HT-29 (cell line): Measurements from ENCODE around the gene ASCC1. TPM values are rescaled to one million over a fixed set of nuclear protein-coding genes. Genes with fewer than 3 reads are reported as not detected.
"Not testable (repeated sequence)": the region's sequence is repeated elsewhere in the genome, so short reads cannot be mapped to it uniquely, and the experiment has no call there.

Source experiments
- DNase-seq: peaks from one replicate; pipeline ENCODE4 v3.0.0-alpha.2; 2015; ENCODE audit warnings: low spot score
- total RNA-seq: library from RNA; depleted of rRNA; stranded (reverse); fragments of >200 nt; shearing (Covaris generic); gene quantifications from 2 replicates; pipeline ENCODE4 v1.2.3, GENCODE V29; 2014

Gene ASCC1
- total RNA-seq, 1 experiment from 2014 or later, result 12.2 TPM

DNA sequence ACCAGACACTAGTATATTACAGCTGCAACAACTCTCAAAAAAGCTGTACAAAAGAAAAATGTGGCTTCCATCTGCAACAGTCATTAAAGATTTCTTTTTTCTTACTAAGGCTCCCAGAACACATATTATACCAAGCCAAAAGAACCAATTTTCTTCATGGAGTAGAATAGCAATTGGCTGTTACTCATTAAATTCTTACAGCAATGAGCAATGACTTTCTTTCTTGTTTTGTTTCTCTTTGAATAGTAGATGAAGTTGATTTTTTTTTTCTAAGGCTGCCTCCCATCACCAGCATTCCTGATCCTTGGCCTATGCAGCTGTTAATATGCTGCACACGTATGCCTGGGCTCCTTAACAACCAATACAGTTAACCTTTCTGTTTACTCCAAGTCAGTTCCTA, 91.1 kb downstream of the ASCC1 start:
- DNase-seq, result no peak

DNA sequence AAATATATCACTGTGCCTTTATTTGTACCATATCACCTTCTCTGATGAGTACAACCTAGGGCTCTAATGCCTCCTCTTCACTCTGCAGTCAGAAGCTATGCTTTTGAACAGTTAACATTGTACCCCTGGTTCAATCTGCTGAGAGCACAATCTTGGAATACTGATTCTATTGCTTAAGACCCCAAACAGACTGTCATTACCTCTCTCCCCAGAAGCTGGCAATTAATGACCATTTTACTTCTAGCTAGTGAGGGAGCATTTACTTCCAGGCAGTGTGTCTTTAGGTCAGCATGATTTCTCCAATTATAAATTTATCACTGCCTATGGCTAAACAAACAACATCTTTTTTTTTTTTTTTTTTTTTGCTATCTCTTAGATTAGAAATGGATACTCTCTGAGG, 91.7 kb downstream of the ASCC1 start:
- no peak for DNase-seq

DNA sequence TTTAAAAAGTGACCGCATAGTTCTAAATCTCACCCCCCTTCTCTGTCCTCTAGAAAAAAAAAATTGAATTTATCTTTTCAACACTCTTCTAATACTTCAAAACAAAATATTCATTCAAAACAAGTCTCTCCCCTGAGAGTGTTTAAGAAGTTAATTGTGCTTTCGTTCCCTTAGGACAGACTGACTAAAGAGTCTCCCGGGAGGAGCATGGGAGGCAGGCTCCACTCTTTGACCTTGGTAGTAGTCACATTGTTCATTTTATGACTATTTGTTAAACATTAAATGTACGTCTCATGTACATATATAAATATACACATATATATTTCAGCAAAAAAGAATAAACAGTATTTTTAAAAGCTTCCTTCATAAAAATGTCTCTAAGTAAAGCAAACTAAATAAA, 92.5 kb downstream of the ASCC1 start:
- no peak for DNase-seq

DNA sequence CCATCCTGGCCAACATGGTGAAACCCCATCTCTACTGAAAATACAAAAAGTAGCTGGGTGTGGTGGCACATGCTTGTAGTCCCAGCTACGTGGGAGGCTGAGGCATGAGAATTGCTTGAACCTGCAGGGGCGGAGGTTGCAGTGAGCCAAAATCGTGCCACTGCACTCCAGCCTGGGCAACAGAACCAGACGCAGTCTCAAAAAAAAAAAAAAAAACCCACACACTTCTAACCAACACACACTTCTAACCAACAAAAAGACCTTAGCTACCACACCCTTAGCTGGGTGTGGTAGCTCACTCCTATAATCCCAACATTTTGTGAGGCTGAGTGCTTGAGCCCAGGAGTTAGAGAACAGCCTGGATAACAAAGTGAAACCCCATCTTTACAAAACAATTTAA, 93.9 kb downstream of the ASCC1 start:
- no peak for DNase-seq

DNA sequence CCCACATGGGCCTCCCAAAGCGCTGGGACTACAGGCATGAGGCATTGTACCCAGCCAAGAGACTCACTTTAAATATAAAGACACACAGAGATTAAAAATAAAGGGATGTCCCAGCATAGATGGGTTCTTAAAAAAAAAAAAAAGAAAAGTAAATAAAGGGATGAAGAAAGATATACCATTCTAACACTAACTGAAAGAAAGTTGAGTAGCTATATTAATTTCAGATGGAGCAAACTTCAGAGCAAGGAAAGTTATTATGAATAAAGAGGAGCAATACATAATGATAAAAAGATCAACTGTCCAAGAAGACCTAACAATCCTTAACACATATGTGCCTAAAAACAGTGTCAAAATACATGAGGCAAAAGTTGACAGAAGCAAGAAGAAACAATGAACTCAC, 94.7 kb downstream of the ASCC1 start:
- no peak for DNase-seq

DNA sequence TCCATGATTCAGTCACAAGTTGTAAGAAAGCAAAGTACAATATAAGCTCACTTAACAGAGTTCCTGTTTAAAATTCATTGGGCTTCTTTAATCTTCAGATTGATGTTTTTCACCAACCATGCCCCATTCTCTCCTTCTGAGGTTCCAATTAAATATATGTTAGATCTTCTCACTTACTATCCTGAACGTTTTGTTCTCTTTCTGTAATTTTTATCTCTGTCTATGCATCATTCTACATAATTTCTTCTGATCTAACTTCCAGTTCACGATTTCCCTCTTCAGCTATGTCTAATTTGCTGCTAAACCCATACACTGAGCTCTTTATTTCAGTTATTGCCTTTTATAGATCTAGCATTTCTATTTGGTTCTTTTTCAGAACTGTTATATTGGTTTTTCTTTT, 99.7 kb downstream of the ASCC1 start:
- no peak for DNase-seq

DNA sequence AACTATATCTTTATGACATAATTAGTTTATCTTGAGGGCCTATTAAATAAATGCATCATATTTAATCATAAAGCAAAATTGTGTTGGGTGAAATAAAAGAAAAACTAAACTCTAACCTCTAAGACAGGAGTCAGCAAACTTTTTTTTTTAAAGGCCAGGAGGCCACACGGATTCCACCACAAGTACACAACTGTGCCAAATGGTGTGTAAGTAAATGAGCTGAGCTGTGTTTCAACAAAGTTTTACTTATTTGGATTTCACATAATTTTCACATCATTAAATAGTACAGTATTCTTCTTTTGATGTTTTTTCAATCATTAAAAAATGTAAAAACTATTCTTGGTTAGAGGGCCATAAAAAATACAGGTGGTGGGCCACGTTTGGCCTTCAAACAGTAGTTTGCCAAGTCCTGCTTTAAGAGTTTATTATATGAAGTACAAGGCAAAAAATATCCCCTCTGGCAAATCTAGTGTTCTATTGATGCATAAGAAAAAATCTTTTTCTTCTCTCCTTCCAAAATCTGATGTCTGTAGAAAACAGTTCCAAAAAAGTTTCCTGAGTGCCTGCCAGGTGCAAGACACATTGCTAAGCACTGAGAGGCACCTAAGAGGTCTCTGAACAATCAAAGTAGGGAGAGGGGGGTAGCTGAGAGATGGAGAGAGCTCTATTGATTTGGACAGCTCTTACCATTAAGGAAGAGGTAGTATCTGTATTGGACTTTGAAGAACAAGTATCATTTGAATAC, 101.2 kb downstream of the ASCC1 start:
- DNase-seq, result no peak

DNA sequence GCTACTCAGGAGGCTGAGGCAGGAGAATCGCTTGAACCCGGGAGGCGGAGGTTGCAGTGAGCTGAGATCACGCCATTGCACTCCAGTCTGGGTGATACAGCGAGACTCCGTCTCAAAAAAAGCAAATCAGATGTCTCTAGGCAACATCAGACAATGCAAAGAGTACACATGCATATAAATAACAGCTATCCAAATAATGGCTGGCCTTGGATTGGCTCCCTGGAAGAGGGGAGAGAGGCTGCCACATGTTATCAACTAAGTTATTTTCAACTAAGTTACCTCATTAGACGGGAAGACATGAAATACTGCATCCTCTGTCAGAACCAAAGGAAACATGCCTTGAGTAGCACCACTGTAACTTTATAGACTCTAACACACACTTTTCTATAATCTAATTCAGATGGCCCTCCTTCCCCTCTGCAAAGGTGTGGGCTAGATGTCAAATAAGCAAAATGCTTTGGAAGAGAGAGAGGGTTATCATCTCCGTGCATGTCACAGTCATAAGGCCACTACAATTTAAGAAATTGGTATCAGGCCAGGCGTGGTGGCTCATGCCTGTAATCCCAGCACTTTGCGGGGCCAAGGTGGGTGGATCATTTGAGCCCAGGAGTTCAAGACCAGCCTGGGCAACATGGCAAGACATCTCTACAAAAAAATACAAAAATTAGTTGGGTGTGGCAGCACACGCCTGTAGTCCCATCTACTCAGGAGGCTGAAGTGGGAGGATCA, 105.2 kb downstream of the ASCC1 start:
- DNase-seq, result no peak

DNA sequence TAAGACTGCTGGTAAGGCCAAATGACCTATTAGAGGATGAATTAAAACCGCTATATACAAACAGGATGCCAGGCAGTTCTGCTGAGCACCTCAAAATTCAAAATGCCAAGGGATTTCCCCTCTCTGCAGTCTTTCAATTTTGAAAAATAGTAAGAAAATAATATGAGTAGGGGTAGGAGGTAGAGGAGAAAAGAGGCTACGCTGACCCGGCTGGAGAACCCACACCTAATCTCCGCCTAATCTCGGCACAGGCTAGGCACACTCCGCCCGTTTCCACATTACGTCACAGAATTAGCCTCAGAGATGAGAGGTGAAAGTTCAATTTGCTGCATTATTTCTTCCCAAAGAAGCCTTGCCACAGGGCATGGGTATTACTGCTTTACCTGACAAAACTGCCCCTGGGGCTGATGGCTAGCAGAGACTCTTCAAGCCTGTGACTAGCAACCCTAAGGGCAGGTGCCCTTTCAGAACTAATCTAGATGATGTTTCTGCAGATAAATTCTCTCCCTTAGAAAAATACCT, 106.4 kb downstream of the ASCC1 start:
- DNase-seq, result no peak

DNA sequence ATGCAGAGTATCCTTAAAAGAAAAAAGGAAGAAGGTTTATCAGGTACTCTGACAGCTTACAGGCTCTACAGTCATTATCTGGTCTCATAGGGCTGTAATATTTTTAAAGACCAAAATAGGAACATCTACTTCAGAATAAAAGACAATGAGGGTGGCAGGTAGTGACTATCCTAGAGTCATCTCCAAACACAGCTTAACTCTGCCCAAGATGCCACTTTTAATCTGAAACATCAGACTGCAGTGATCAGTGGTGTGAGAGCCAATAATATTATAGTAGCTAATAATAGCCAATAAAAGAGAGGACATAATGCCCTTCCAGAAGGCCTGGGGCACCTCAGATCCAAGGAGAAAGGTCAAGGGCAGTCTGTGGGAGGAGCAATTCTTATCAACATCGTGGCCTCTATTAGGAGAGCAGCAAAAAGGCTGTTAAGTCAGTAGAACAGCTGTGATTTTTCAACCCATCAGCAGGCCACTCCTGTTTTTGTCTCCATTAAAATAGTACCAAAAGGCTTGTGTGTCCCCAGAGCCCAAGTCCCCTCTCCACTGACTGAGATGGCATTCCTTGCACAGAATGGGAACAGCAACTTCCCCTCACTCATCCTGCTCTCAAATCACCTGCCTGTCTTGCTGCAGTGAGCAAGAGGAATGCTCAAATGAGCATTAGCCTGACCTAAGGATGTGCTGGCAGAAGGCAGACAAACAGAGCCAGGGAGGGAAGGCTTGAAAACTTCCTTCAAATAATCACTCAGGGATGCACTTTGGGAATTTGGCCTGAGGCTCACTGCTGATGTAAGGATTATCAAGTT, 107.0 kb downstream of the ASCC1 start:
- no peak for DNase-seq

DNA sequence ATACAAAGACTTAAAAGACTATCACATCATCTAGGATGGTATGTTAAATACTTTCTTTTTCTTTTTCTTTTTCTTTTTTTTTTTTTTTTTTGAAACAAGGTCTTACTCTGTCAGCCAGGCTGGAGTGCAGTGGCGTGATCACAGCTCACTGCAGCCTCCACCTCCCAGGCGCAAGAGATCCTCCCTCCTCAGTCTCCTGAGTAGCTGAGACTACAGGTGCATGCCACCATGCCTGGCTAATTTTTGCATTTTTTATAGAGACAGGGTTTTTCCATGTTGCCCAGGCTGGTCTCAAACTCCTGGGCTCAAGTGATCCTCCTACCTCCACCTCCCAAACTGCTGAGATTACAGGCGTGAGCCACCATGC, 108.1 kb downstream of the ASCC1 start:
- DNase-seq, result not testable (repeated sequence)

DNA sequence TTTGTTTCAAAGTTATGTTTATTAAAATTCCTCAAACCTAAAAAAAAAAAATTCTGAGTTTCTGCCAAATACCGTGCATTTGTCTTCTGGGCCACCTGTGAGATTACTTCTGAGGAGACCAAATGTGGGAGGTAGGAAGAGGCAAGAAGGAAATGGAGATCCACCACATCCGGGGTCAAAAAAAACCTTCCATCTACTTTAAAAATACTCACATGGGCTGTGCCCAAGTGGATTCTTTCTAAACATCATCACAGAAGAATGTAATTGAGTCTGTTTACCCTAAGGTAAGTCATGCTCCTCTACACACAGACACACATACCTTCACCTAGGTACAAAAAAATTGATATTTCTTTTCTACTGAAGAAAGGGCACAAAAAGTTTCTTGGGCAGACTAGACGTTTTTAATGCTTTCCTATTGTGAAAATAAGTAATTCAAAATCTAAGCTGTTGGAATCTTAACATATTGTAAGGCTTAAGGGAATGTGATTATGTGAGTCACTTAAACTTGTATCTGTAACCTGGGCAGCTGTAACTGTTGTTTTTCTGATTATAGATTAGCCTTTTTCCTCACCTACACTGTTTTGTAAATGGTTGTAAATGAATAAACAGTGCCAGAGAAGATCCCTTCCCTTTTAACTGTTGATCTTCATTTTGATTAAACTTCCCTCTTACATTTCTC, 108.6 kb downstream of the ASCC1 start:
- DNase-seq, result peak; percentile 43

DNA sequence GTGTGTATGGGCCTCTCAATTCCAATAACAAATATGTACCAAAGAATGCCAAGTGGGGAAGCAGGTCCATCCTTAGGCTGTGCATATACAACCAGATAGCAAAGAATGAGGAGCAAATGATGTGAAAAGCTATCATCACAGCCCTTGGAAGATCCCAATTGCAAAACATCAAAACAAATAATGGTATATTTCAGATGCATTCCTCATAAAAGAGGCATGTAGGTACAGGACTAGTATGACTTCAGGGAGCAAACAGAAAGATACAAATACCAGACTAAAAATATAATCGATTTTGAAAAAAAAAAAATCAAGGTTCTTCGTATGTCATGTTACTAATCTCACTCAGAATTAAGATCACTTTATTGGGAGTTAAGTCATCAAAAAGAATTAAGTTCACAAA, 109.2 kb downstream of the ASCC1 start:
- DNase-seq, result no peak

DNA sequence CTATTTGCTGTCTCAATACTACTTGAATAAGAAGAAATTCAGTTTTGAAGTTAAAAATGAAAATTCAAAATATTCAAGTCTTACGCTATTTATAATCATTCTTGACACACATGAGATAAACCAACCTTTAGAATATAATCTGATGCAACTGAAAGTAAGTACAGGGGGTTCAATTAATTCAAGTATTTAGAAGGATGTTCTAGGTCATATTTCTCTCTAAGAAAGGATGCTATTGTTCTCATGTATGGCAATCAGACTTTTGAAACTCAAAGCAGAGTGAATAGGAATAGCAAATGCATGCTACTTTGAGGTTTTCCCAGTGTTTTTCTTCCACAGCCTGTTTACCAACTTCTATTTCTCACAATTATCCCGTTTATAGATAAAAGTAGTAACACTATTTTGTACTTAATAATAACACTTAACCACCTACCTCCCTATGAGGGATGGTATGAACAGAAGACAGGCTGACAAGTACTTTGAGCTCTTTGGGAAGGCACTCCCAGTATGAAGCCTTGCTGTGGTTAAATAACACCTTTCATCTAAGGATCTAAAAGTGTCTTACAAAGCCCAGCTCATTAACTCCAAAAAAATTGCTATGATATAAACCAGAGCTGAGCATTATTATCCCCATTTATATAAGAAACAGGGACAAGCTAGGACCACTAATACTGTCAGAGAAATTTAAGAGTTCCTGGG, 109.8 kb downstream of the ASCC1 start:
- no peak for DNase-seq

DNA sequence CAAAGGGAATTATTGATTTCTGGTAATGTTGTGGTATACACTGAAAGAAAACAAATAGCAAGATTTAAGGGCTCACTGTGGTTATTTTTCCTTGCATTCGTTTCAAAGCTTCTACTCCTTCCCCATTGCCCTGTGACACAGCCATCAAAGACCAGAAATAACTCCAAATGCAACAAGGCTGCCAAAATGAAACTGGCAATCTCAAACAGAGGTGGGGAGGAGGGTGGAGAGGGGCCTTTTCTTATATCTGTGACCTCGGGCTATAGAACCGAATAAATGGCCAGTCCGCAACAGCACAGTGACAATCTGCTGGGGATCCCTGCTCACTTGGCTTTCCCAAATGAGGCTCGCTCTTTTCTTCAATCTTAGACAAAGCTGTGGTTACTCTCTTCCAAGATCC, 110.4 kb downstream of the ASCC1 start:
- DNase-seq, result no peak

DNA sequence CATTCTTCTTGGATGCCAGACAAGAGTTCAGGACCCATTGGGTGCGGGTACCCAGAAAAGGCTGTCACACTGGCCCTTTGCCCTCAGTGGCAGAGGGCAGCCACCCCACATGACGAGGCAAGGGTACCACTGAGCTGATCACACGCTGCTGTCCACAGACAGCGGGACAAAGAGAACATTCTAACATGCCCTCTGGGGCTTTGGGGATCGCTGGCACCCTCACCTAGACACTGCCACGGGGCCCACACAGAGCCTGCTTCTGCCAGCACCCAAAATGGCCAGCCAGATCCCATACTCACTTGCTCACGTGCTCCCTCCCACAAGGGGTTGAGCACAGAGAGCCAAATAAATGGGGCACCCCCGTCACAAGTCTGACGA, 111.0 kb downstream of the ASCC1 start:
- DNase-seq, result no peak

DNA sequence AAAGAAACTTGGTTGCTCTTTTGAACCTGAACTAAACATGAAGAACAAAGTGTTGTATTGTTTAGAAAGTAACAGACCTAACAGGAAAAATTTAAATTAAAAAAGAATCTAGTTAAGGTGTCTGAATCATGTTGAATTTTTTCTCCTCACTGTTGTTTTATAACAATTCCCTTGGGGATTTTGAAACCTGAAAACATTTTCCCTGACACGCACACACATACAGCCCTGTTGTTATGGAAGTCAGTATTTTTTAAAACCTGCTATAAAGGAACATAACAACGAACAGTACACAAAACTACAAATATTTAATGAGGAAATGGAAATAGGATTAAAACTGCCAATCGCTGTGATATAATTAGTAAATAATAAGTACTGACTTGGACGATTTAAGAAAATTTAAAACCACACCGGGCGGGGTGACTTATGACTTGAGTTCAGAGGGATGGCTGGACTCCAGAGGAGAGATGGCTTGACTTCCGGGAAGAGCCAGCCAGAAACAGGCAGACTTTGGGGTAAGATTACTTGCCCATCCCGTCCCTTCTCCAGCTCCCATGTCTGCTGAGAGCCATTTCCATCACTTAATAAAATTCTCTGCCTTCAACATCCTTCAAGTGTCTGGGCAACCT, 111.5 kb downstream of the ASCC1 start:
- DNase-seq, result no peak

DNA sequence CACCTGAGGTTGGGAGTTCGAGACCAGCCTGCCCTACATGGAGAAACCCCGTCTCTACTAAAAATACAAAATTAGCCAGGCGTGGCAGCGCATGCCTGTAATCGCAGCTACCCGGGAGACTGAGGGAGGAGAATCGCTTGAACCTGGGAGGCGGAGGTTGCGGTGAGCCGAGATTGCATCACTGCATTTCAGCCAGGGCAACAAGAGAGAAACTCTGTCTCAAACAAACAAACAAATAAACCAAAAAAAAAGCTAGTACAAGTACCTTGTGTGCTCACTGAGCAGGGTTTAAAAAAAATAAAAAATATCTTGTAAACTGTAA, 116.5 kb downstream of the ASCC1 start:
- DNase-seq, result no peak

DNA sequence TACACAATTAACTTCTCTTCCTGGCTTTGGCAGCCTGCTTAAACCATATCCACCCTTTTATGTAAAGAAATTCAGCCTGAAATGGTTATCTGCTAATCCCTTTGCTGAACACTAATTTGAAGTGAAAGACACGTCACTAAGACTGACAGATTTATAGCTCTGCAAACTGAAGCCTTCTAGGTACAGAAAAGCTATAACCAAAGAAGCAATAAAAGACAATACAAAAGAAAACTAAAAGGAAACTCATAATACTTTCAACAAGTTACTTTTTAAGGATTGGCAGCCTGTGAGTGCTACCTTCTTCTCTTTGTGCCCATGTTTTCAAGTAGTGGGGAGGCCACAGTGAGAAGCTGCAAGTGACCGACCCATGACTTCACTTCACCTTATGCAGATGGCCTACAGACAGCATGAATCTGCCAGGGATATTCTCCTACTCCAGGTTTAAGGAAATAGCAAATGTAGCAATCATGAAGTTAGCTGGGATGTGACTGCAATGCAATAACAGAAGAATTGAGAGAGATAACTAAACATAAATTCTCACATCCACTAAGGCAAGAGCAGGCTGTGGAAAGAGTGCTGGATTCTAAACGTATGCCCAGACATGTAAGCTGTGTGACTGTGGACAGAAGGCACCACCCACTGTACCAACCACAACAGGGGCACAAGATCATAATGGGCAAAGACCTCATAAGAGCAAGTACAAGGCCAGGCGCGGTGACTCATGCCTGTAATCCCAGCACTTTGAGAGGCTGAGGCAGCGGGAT, 117.1 kb downstream of the ASCC1 start:
- peak; percentile 89 for DNase-seq

DNA sequence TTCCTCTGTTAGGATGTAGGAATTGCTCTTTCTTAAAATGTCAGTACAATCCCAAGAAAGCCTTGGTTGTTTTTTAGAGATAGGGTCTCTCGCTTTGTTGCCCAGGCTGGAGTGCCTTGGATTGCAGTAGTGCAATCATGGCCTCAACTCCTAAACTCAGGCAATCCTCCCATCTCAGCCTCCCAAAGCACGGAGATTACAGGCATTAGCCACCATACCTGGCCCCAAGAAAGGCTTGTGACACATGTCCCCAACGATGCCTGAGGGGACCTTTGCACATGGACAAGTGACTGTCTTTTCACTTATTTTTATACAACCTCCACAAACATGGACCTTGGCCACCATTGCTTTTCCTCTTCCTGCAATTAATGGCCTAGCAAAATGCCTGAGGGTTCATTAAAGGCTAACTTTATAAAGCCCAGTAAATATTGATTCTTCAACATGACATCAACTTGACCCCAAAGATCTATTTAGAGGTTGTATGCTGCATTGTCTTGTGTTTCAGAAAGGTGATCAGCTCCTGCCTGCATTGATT, 117.7 kb downstream of the ASCC1 start:
- DNase-seq, result peak; percentile 85
